Esophagus (tissue), 2 donors: Measurements from ENCODE around the gene ARHGEF26. TPM values are rescaled to one million over a fixed set of nuclear protein-coding genes. Genes with fewer than 3 reads are reported as not detected.

Source experiments
- H3K27ac ChIP-seq, 2 donors: one replicate each; pipeline ENCODE4 v1.5.1; 2013; ENCODE audit warnings: low read depth in 2 of 2, mild to moderate bottlenecking in 2 of 2, inconsistent platforms in 1 of 2, low read length in 1 of 2, moderate library complexity in 1 of 2
- H3K27me3 ChIP-seq, 2 donors: one replicate each; pipeline ENCODE4 v1.6.1; 2013; ENCODE audit warnings: low read length in 2 of 2, control low read depth in 1 of 2, mild to moderate bottlenecking in 1 of 2; ENCODE audit not compliant: insufficient read depth in 2 of 2, control insufficient read depth in 1 of 2
- H3K36me3 ChIP-seq, 2 donors: one replicate each; pipeline ENCODE4 v1.6.1; 2013; ENCODE audit warnings: low read length in 1 of 2; ENCODE audit not compliant: control insufficient read depth in 2 of 2, insufficient read depth in 2 of 2
- H3K4me1 ChIP-seq, 2 donors: one replicate each; pipeline ENCODE4 v1.6.1; 2013; ENCODE audit warnings: low read length in 1 of 2; ENCODE audit not compliant: control insufficient read depth in 2 of 2, insufficient read depth in 2 of 2
- H3K4me3 ChIP-seq, 2 donors: one replicate each; pipeline ENCODE4 v1.5.1; 2013; ENCODE audit warnings: low read length in 2 of 2, mild to moderate bottlenecking in 2 of 2, low read depth in 1 of 2, moderate library complexity in 1 of 2
- H3K9me3 ChIP-seq, 2 donors: one replicate each; pipeline ENCODE4 v1.6.1; 2013; ENCODE audit warnings: mild to moderate bottlenecking in 2 of 2, low read depth in 1 of 2, low read length in 1 of 2, moderate library complexity in 1 of 2; ENCODE audit not compliant: control insufficient read depth in 2 of 2, insufficient read depth in 1 of 2
- WGBS, 2 donors: extraction: QIAGEN DNeasy Blood & Tissue Kit; methylation state at CpG; one replicate each; pipeline ENCODE4 v1.1.7; 2013; 5-methylcytosine and 5-hydroxymethylcytosine counted together
- polyA plus RNA-seq, 2 donors: library from polyadenylated mRNA; stranded (reverse); fragments of 200-250 nt; gene quantifications; one replicate each; pipeline ENCODE4 v1.2.3, GENCODE V29; 2013
- donor health status: healthy with polysubstance abuse.
- donor health status: Bipolar disorder and iron deficiency.

ARHGEF26 gene
- polyA plus RNA-seq, 2 donors: 5.7 to 7.1 TPM

GRCh38 chr3:154252759-154253638 is 131.8 kb downstream of the ARHGEF26 start:
- Histone ChIP-seq H3K9me3 (no peaks in the 10 kb centered on the region), H3K4me3 (no peak overlapping the region)

GRCh38 chr3:154254527-154254926 is 133.3 kb downstream of the ARHGEF26 start:
- Histone ChIP-seq H3K27ac (no peak overlapping the region), H3K36me3 (peaks cover 7 to 12% of the 10 kb centered on the region in 2 donors), H3K27me3 (no peaks in the 10 kb centered on the region), H3K4me3 (no peak overlapping the region), H3K4me1 (no peaks in the 10 kb centered on the region), H3K9me3 (no peaks in the 10 kb centered on the region)
- 77 to 78% methylated on average over 8 of the region's 8 CpGs for WGBS, 2 donors

More at GRCh38 chr3:154252759-154253638, 131.8 kb downstream of the ARHGEF26 start:
- no peaks in the 10 kb centered on the region for H3K4me1 ChIP-seq
- 8 to 11% methylated on average over 11 of the region's 11 CpGs for WGBS, 2 donors
- H3K27me3 ChIP-seq: no peaks in the 10 kb centered on the region
- H3K36me3 ChIP-seq: peaks cover 2 to 3% of the 10 kb centered on the region in 2 donors
- H3K27ac ChIP-seq: no peak overlapping the region

- Histone ChIP-seq H3K4me1 (no peaks in the 10 kb centered on the region), H3K9me3 (no peaks in the 10 kb centered on the region), H3K4me3 (no peak overlapping the region), H3K27me3 (no peaks in the 10 kb centered on the region), H3K27ac (no peak overlapping the region), H3K36me3 (peaks cover under 1 to 5% of the 10 kb centered on the region in 2 donors)
- WGBS, 2 donors: 64 to 68% methylated on average over 2 of the region's 2 CpGs
Measured at GRCh38 chr3:154273381-154273780, 152.2 kb downstream of the ARHGEF26 start.

- WGBS, 2 donors: 51 to 62% methylated on average over 2 of the region's 2 CpGs
- no peaks in the 10 kb centered on the region for H3K9me3 ChIP-seq
- H3K4me1 ChIP-seq: no peaks in the 10 kb centered on the region
- H3K36me3 ChIP-seq: peaks cover 2 to 5% of the 10 kb centered on the region in 2 donors
- no peak overlapping the region for H3K27ac ChIP-seq
- H3K27me3 ChIP-seq: no peaks in the 10 kb centered on the region
- H3K4me3 ChIP-seq: no peak overlapping the region
Measured at GRCh38 chr3:154274348-154274747, 153.2 kb downstream of the ARHGEF26 start.

- WGBS, 2 donors: 94% methylated on average over 2 of the region's 2 CpGs
- no peaks in the 10 kb centered on the region for H3K4me1 ChIP-seq
- H3K4me3 ChIP-seq: no peak overlapping the region
- no peak overlapping the region for H3K27ac ChIP-seq
- H3K27me3 ChIP-seq: no peaks in the 10 kb centered on the region
- peaks cover 2 to 5% of the 10 kb centered on the region in 2 donors for H3K36me3 ChIP-seq
- H3K9me3 ChIP-seq: no peaks in the 10 kb centered on the region
Measured at GRCh38 chr3:154275292-154275691, 154.1 kb downstream of the ARHGEF26 start.

GRCh38 chr3:154275965-154276364 is 154.8 kb downstream of the ARHGEF26 start:
- Histone ChIP-seq H3K4me3 (no peak overlapping the region), H3K27me3 (no peaks in the 10 kb centered on the region), H3K36me3 (peaks cover 2 to 5% of the 10 kb centered on the region in 2 donors), H3K4me1 (no peaks in the 10 kb centered on the region), H3K9me3 (no peaks in the 10 kb centered on the region), H3K27ac (no peak overlapping the region)
- WGBS, 2 donors: 61 to 78% methylated on average over 2 of the region's 2 CpGs

- H3K4me1 ChIP-seq: no peaks in the 10 kb centered on the region
- no peak overlapping the region for H3K4me3 ChIP-seq
- 99 to 100% methylated on average over 1 of the region's 1 CpG for WGBS, 2 donors
- peaks cover 0 to 2% of the 10 kb centered on the region in 2 donors for H3K36me3 ChIP-seq
- H3K9me3 ChIP-seq: no peaks in the 10 kb centered on the region
- H3K27me3 ChIP-seq: no peaks in the 10 kb centered on the region
- H3K27ac ChIP-seq: no peak overlapping the region
Measured at GRCh38 chr3:154280161-154280560, 159.0 kb downstream of the ARHGEF26 start.

GRCh38 chr3:154285221-154285620 is 164.0 kb downstream of the ARHGEF26 start:
- Histone ChIP-seq H3K27ac (no peak overlapping the region), H3K27me3 (no peaks in the 10 kb centered on the region), H3K4me3 (no peak overlapping the region), H3K36me3 (no peaks in the 10 kb centered on the region), H3K9me3 (no peaks in the 10 kb centered on the region), H3K4me1 (no peaks in the 10 kb centered on the region)
- WGBS, 2 donors: 90% methylated on average over 2 of the region's 2 CpGs

- no peaks in the 10 kb centered on the region for H3K27me3 ChIP-seq
- H3K4me3 ChIP-seq: no peak overlapping the region
- H3K27ac ChIP-seq: no peak overlapping the region
- peaks cover 0 to 3% of the 10 kb centered on the region in 2 donors for H3K36me3 ChIP-seq
- H3K9me3 ChIP-seq: no peaks in the 10 kb centered on the region
- whole genome bisulfite sequencing, 2 donors: 96 to 99% methylated on average over 5 of the region's 5 CpGs
- H3K4me1 ChIP-seq: no peaks in the 10 kb centered on the region
Measured at GRCh38 chr3:154290187-154290586, 169.0 kb downstream of the ARHGEF26 start.

- no peaks in the 10 kb centered on the region for H3K9me3 ChIP-seq
- WGBS, 2 donors: 97 to 100% methylated on average over 2 of the region's 2 CpGs
- H3K36me3 ChIP-seq: peaks cover 0 to 3% of the 10 kb centered on the region in 2 donors
- H3K27ac ChIP-seq: no peak overlapping the region
- no peaks in the 10 kb centered on the region for H3K27me3 ChIP-seq
- no peaks in the 10 kb centered on the region for H3K4me1 ChIP-seq
- H3K4me3 ChIP-seq: no peak overlapping the region
Measured at GRCh38 chr3:154294016-154294415, 172.8 kb downstream of the ARHGEF26 start.
